ENCODE data around the gene PGAP1.

DNA sequence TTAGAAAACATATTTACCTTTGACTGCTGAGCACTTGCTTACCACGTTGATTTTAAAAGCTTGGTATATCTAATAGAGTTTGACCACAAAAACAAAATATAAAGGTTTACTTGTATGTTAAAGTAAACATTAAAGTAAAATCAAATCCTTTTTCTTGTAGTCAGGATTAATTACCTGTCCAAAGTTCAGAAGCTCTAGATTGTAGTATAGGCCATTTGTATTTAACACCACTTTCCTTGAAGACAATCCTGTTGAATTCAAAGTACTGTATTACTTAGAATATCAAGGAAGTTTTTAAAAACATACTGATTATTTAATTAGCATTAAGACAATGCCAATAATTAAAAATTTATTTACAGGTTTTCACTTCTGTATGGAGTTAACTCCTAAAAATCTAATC is 53.0 kb downstream of the PGAP1 start:
- no peak for TF ChIP-seq POLR2A (IDR thresholded peaks at IDR 0.05; ENCODE audit: control extremely low read depth in 1 of 2, low read depth in 2 of 2, low read length in 2 of 2)
- TF ChIP-seq, protein P1, sequence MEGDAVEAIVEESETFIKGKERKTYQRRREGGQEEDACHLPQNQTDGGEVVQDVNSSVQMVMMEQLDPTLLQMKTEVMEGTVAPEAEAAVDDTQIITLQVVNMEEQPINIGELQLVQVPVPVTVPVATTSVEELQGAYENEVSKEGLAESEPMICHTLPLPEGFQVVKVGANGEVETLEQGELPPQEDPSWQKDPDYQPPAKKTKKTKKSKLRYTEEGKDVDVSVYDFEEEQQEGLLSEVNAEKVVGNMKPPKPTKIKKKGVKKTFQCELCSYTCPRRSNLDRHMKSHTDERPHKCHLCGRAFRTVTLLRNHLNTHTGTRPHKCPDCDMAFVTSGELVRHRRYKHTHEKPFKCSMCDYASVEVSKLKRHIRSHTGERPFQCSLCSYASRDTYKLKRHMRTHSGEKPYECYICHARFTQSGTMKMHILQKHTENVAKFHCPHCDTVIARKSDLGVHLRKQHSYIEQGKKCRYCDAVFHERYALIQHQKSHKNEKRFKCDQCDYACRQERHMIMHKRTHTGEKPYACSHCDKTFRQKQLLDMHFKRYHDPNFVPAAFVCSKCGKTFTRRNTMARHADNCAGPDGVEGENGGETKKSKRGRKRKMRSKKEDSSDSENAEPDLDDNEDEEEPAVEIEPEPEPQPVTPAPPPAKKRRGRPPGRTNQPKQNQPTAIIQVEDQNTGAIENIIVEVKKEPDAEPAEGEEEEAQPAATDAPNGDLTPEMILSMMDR (IDR thresholded peaks at IDR 0.05; ENCODE audit: control extremely low read depth in 1 of 3, insufficient read depth in 1 of 3, low read depth in 1 of 3, low read length in 3 of 3), result no peak
- no peak for TF ChIP-seq GABPA (IDR thresholded peaks at IDR 0.05; ENCODE audit: borderline replicate concordance, insufficient read depth, low read length)
- TF ChIP-seq RFX5 (IDR thresholded peaks at IDR 0.05; ENCODE audit: borderline replicate concordance, low read depth, low read length), result no peak

All from H1 (cell line).